Kasumi-1 (cell line): ENCODE measurements around the gene PSG4.
"Not testable (repeated sequence)": the region's sequence is repeated elsewhere in the genome, so short reads cannot be mapped to it uniquely, and the experiment has no call there.

Source experiments
- DNase-seq, 2 experiments: peaks; one replicate each; lab custom pipeline; 2025; lab: John Stamatoyannopoulos, UW

The PSG4 gene

DNA sequence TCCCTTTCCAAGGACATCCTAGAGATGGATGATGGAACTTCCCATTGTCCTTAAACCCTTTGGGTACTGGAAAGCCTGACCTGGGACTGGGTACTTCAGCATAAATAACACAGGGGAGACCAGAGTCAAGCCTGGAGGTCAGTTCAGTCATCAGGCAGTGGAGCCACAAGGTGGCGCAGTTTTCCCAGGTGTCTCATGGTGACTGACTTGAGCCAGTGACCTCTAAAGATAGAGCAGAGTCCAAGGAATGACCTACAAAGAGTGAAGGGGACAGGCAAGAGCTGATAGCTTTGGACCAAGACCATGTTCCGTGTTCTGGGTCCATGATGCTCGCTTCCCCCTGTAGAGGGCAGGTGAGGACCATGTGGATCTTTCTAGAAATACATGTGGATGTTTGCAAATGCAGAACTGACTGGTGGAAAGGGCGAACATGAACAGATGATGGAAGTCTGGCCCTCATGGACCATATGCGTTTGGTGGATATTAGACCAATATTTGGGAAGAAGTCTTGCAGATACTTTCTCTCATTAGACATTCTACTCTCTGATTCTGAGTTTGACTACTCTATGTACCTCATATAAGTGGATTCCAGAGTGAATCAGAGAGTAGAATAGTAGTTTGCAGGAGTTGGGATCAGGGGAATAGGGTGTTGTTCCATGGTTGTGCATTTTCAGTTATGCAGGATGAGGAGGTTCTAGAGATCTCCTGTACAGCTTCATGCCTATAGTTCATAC, 6.6 kb downstream of the PSG4 start:
- not testable (repeated sequence) for DNase-seq

DNA sequence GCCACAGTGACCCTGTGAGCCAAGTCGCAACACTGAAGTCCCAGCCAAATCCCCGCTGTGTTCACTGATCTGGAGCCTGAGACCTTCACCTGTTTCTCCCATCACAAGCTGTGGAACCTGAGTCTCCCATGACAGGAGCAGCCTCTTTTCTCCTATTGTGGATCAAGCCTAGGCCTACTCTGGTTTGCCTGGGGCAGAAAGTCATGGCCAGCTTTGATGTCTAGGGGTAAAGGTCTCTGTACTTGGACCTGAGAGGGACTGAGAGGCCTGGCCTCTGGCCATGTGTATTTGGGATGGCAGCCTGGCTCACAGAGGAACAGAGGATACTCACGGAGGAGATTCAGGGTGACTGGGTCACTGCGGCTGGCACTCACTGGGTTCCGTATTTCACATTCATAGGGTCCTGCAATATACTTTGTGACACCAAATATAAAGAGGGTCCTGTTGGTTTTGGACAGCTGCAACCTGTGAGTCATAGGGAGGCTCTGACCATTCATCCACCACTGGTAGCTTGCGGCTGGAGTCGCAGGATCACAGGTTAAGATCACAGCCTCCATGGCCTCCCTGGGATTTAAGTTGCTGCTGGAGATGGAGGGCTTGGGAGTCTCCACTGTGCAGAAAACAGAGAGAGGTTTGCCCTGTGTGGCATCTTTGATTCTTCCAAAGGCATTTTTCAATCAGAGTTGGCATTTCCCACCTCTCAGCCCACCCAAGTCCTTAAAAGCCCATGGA, 7.6 kb downstream of the PSG4 start:
- not testable (repeated sequence) for DNase-seq

DNA sequence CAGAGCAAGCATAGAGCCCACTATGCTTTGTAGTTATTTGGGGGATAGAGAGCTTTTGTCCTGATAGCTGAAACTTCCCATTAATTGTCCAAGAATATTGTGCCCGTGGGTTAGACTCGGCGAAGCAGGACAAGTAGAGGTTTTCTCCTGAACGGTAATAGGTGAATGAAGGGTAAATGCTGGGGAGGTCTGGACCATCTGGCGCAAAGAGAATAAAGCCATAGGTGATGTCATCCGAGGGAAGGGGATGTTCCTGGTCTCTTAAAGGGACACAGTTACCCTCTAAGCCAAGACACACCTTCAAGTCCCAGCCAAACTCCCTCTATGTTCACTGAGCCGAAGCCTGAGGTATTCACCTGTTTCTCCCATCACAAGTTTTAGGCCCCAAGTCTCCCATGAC, 11.0 kb downstream of the PSG4 start:
- not testable (repeated sequence) for DNase-seq

DNA sequence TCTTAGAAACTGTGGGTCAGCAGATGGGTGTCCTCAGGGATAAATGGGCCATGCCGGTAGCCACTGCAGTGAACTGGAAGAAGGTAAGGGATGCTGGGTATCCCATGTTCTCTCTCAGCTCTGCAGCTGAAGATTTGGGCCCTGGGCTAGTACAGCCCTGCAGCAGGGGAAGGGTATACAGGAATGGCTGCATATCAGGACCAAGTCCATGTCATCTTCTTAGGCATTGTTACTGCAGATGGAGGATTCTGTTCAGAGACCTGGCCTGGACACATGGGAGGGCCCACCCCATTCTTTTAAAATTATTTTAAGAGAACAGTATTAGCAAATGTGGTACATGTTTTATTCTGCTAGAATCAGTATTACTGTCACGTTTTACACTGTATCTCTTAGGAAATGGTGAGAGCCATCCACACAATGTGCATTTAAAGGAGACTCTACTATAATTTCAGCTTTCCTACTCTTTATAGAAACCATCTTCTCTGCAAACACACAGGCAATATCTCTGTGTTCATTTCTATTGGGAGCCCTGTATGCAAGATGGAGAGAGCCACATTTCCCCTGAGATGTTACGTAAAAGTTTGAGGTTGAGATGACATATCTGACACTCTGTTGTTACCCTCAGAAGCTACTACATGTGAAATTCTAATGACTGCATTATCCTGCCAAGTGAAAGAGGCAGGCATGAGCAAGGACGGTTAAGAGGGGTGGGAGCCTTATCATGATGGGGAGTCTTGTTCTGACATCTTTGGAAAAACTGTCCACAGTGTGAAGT, 12.9 kb downstream of the PSG4 start:
- not testable (repeated sequence) for DNase-seq

DNA sequence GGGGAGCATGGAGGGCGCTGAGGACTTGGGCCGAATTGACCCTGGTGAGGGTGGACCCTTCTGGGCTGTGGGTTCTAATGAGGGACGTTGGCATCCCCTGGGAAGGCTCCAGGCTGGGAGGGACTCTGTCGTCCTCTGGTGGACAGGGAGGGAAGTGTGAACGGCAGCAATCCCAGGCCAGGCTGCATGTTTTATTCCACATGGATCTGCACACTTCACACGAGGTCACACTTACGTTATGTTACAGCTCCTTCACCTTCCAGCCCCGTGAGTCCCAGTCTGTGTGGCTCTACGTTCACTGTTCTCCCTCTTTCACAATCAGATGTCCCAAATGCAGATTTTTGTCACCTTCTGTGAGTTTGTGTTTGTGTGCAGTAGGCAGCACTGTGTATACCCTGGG, 17.3 kb downstream of the PSG4 start:
- not testable (repeated sequence) for DNase-seq

DNA sequence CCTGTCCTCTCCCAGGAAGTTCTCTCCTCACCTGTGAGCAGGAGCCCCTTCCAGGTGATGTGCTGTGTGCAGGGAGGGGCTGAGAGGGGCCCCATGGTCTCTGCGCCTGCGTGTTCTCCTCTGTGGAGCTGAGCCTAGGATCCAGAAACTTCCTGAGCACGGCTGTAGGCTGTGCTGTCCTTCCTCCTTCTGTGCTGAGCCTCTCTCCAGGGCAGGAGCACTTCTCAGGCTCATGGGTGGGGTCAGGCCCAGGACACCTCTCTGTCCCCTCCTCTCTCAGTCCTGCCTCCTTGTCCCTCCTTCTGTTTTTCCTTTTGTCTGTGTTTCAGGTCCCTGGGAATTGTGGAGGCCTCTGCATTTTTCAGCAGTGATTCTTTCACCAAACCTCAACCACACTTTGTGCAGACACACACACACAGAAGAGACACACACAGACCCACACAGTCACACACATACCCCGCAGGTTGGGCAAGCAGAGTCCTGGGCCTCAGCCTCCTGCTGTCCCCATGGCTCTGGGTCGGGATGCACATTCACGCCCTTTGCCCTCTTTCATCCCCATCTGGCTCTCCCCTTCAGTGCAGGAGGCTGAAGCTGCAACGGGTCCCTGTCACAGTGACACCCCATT, 19.0 kb downstream of the PSG4 start, which contains the start of gene PSG5:
Gene PSG5, minus strand, starts transcription at position 226 of the 625 bp plus-strand sequence. Its CDS starts 131 bp downstream, at position 95.
- not testable (repeated sequence) for DNase-seq

DNA sequence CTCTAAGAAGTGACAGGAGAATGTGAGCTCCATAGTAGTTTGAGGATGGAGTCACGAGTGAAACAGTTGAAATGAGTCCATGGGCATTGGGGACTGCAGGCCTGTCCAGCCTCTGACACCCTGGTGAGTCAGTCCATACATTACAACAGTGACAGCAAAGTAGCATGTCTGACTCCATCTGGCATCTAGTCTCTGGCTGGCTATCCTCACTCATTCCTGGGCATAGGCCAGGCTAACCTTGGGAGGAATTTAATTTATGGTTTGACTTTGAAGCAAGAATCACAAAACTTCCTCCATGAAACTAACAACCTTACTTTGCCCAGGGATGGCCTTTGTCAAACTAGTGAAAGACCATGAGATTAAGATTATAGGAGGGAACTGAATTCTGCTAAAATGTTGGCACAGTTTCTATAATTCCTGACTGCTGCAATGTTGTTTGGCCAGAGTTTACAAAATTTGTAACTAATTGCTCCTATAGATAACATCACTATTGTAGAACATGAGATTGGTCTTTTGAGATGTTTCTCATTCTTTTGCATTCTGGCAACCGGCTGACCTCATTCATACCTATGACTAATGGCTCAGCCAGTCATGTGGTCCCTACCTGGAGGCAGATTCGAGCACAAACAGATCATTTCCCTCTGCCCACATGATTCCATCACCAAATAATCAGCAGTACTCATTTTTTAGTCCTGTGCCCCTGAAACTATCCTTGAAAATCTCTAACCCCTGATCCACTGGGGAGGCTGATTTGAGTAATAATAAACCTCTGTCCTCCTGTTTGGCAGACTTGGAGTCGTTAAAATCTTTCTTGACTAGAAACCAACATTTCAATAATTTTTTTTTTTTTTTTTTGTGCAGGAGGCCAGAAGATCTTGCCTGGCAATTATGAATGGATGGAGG, 23.3 kb downstream of the PSG4 start:
- DNase-seq, result not testable (repeated sequence)

DNA sequence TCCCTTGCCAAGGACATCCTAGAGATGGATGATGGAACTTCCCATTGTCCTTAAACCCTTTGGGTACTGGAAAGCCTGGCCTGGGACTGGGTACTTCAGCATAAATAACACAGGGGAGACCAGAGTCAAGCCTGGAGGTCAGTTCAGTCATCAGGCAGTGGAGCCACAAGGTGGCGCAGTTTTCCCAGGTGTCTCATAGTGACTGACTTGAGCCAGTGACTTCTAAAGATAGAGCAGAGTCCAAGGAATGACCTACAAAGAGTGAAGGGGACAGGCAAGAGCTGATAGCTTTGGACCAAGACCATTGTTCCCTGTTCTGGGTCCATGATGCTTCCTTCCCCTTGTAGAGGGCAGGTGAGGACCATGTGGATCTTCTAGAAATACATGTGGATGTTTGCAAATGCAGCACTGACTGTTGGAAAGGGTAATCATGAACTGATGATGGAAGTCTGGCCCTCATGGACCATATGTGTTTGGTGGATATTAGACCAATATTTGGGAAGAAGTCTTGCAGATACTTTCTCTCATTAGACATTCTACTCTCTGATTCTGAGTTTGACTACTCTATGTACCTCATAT, 25.8 kb downstream of the PSG4 start:
- DNase-seq, result not testable (repeated sequence)

DNA sequence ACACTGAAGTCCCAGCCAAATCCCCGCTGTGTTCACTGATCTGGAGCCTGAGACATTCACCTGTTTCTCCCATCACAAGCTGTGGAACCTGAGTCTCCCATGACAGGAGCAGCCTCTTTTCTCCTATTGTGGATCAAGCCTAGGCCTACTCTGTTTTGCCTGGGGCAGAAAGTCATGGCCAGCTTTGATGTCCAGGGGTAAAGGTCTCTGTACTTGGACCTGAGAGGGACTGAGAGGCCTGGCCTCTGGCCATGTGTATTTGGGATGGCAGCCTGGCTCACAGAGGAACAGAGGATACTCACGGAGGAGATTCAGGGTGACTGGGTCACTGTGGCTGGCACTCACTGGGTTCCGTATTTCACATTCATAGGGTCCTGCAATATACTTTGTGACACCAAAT, 26.9 kb downstream of the PSG4 start:
- DNase-seq, result not testable (repeated sequence)

DNA sequence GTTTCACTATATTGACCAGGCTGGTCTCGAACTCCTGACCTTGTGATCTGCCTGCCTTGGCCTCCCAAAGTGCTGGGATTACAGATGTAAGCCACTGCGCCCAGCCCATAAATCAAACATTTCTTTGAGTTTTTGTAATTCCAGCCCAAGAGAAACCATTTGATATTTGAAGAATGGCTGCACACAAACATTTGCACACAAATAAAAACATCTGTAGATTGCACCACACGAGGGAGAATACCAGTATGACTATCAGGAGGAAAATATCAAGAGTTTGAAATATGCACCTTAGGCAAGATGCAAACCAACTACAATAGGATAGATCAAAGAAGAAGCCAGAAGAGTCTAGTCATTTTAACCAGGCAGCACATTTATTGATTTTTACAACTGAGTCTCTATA, 39.5 kb downstream of the PSG4 start:
- not testable (repeated sequence) for DNase-seq

DNA sequence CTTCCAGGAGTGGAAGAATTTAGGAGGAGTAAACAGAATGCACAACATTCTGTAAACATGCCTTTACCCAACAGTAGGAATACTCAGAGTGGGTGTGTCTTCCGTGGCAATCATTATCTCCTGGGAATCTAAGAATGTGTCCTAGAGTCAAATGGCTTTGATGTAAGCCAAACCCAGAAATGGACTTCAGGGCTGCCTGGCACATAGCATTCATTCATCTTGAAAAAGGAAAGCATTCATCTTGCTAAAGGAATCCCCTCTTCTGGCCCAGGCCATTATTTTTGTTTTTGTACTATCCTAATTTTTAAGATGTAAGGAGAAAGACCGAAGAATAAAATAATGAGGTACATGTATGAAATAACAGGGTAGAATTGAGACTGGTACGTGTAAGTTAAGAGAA, 42.3 kb downstream of the PSG4 start:
- not testable (repeated sequence) for DNase-seq

DNA sequence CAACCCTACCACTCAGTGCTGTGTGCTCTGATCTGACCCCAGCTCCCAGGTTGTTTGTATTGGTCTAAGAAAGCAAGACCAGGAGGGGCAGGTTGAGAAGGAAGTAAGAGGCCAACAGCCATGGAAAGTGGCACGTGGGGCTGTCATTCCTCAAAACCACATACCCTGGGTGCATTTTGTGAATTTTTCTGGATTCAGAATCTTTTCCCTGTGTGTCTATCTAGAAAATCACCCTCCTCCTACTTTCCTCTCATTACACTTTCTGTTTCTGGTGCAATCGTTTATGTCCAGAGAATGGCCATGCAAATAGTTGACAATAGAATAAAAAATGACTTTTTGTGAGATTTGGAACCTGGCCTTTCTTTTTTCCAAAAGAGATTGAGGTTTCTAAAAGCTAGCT, 43.2 kb downstream of the PSG4 start:
- not testable (repeated sequence) for DNase-seq

DNA sequence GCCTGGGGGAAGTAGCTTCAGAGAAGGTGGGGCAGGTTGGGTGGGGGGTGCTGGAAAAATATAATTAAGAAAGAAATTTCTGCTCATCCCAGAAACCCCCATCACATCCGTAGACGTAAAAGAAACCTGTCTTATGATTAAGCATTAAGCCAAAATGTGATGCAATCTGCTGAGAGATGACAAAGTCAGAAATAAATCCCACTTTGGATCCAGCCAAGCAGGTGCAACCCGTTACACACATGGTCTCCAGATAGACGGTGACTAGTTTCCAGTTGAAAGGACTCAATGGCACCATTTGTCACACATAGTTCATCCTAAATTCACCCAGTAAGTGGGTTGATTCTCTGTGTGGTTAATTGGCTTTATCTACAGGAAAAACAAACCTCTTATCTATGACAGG, 53.2 kb downstream of the PSG4 start:
- DNase-seq, result no peak

DNA sequence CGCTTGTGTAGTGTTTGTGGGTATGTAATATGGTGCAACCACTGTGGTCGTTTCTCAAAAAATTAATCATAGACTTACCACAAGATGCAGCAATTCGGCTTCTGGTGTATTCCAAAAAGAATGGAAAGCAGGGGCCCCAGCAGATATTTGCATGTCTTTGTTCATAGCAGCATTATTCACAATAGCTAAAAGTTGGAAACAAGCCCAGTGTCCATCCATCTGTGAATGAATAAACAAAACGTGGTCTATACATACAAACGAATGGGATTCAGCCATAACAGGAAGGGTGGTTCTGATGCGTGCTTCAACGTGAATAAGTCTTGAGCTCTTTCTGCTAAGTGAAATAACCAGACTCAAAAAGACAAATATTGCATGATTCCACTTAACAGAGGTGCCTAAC, 55.6 kb downstream of the PSG4 start:
- not testable (repeated sequence) for DNase-seq

DNA sequence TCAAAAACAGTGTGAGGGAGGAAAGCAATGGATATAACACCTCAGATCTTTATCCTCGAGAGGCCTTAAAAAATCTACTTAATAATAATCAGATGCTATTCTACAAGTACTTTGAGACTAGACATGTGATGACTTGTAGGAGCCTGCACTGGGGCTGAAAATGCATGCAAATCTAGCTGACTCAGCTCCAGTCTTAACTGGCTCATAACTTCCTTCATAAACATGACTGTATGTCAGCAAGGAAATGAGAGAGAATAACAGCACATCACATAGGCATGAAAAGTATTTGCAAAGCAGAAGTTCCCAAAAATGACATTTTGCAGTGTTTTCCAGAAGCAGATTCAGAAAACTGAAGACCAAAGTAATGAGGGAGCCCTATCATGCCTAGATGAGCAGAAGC, 57.2 kb downstream of the PSG4 start:
- no peak for DNase-seq
